K562 (cell line): ENCODE data around the gene ADAMTS6. TPM values are rescaled to one million over a fixed set of nuclear protein-coding genes. Genes with fewer than 3 reads are reported as not detected.

Source experiments
- ARID2 ChIP-seq: fragments of 450-650 bp; IDR thresholded peaks from 2 replicates; pipeline ENCODE4 v1.6.1; 2017; ENCODE audit warnings: antibody characterized with exemption, mild to moderate bottlenecking
- BHLHE40 ChIP-seq: IDR thresholded peaks from 2 replicates; pipeline ENCODE4 v1.6.1; 2011; ENCODE audit warnings: low read length, improper control_type of control experiment
- ERF ChIP-seq: fragments of 450-650 bp; formaldehyde crosslinking; IDR thresholded peaks from 2 replicates; pipeline ENCODE4 v1.4.0; 2020; ENCODE audit warnings: mild to moderate bottlenecking, mixed read lengths
- HNRNPUL1 ChIP-seq: fragments of 200-400 bp; formaldehyde crosslinking; IDR thresholded peaks from 2 replicates; pipeline ENCODE4 v1.6.1; 2017; ENCODE audit warnings: low read length
- IRF9 ChIP-seq: fragments of 450-650 bp; IDR thresholded peaks from 2 replicates; pipeline ENCODE4 v1.6.1; 2016; ENCODE audit warnings: missing biosample characterization, missing genetic modification characterization
- NFXL1 ChIP-seq: fragments of 450-650 bp; formaldehyde crosslinking; IDR thresholded peaks from 2 replicates; pipeline ENCODE4 v1.4.0; 2021; ENCODE audit warnings: mild to moderate bottlenecking
- PRMT5 ChIP-seq: sonication (generic); formaldehyde crosslinking; IDR thresholded peaks from 2 replicates; pipeline ENCODE4 v1.5.0; 2020; ENCODE audit warnings: missing genetic modification reagents
- RAD21 ChIP-seq, 2 experiments: fragments of 250-450 bp in 1 of 2; fragments of 450-650 bp in 1 of 2; sonication (Bioruptor Pico) in 1 of 2; formaldehyde crosslinking in 1 of 2; IDR thresholded peaks in 1 of 2; conservative IDR thresholded peaks in 1 of 2; 2 replicates each; pipeline versions ENCODE4 v1.4.0 to v1.8.0; 2020 to 2022; ENCODE audit warnings: mild to moderate bottlenecking in 2 of 2, moderate library complexity in 1 of 2
- RCOR1 ChIP-seq, 2 experiments: IDR thresholded peaks; 2 replicates each; pipeline ENCODE4 v1.6.1; 2012; ENCODE audit warnings: low read depth in 2 of 2, low read length in 2 of 2, borderline replicate concordance in 1 of 2, improper control_type of control experiment in 1 of 2
- SMAD2 ChIP-seq: fragments of 150-350 bp; IDR thresholded peaks from 2 replicates; pipeline ENCODE4 v1.6.1; 2014; ENCODE audit warnings: low read depth, mild to moderate bottlenecking, low read length
- SMAD3 ChIP-seq: fragments of 450-650 bp; formaldehyde crosslinking; conservative IDR thresholded peaks from 2 replicates; pipeline ENCODE4 v1.4.0; 2020; ENCODE audit warnings: mild to moderate bottlenecking
- TEAD2 ChIP-seq: fragments of 450-650 bp; IDR thresholded peaks from 2 replicates; pipeline ENCODE4 v1.6.1; 2016; ENCODE audit warnings: missing genetic modification characterization, control low read depth, missing compliant biosample characterization
- WHSC1 ChIP-seq: IDR thresholded peaks from one replicate; pipeline ENCODE4 v1.6.1; 2012; ENCODE audit warnings: low read length, control low read depth, inconsistent platforms
- ZBED1 ChIP-seq: IDR thresholded peaks from 2 replicates; pipeline ENCODE4 v1.6.1; 2014
- ZBTB9 ChIP-seq: fragments of 450-650 bp; formaldehyde crosslinking; IDR thresholded peaks from 2 replicates; pipeline ENCODE4 v1.4.0; 2020; ENCODE audit warnings: mild to moderate bottlenecking, moderate library complexity
- ZNF311 ChIP-seq: fragments of 250-450 bp; sonication (Bioruptor Pico); IDR thresholded peaks from 2 replicates; pipeline ENCODE4 v1.4.0; 2020; ENCODE audit warnings: mild to moderate bottlenecking, moderate library complexity
- ZNF347 ChIP-seq: fragments of 450-650 bp; formaldehyde crosslinking; IDR thresholded peaks from 2 replicates; pipeline ENCODE4 v1.4.0; 2020; ENCODE audit warnings: low read depth, mild to moderate bottlenecking, moderate library complexity
- ZNF41 ChIP-seq: fragments of 250-450 bp; sonication (Bioruptor Pico); conservative IDR thresholded peaks from 2 replicates; pipeline ENCODE4 v1.4.0; 2020; ENCODE audit warnings: mild to moderate bottlenecking
- ZNF431 ChIP-seq: sonication (generic); formaldehyde crosslinking; IDR thresholded peaks from 2 replicates; pipeline ENCODE4 v1.8.0; 2022; ENCODE audit warnings: mild to moderate bottlenecking, missing genetic modification reagents
- polyA plus RNA-seq, 8 experiments: library from polyadenylated mRNA; depleted of rRNA in 4 of 8; stranded (reverse) in 5 of 8; unstranded in 3 of 8; fragments of >200 nt; fragmentation: Nextera tagmentation in 2 of 8; fragmentation: Illumina TruSeq in 1 of 8; extraction: Ambion mirVana in 2 of 8; extraction: Trizol in 1 of 8; gene quantifications; 2 replicates each; pipeline versions ENCODE4 v1.2.1 to v1.2.3, GENCODE V29; 2011 to 2014; ENCODE audit warnings: inconsistent platforms in 1 of 8, missing spikeins in 1 of 8
- total RNA-seq, 7 experiments: library from RNA; depleted of rRNA in 6 of 7; stranded (reverse); fragments of >200 nt in 6 of 7; fragmentation: Illumina TruSeq in 2 of 7; extraction: Trizol in 2 of 7; gene quantifications; 2 replicates each; pipeline versions ENCODE4 v1.2.1 to v1.2.3, GENCODE V29; 2011 to 2021; ENCODE audit warnings: low replicate concordance in 1 of 7
- TF ChIP-seq, protein P1 (sequence below): fragments of 250-450 bp; sonication (Bioruptor Pico); IDR thresholded peaks from 2 replicates; pipeline ENCODE4 v1.8.0; 2022; ENCODE audit warnings: moderate library complexity, mild to moderate bottlenecking, inconsistent platforms
- TF ChIP-seq, protein P2 (sequence below): fragments of 250-450 bp; sonication (Bioruptor Pico); IDR thresholded peaks from 2 replicates; pipeline ENCODE4 v1.6.1; 2021; ENCODE audit warnings: mild to moderate bottlenecking
- TF ChIP-seq, protein P3 (sequence below): sonication (generic); formaldehyde crosslinking; IDR thresholded peaks from 2 replicates; pipeline ENCODE4 v1.4.0; 2020; ENCODE audit warnings: mild to moderate bottlenecking, missing genetic modification reagents

The ADAMTS6 gene
- total and polyA plus RNA-seq, 9 of the 15 experiments (the other 6 are each of a cell fraction or from before 2014, with no cell fraction given), result 0.57 to 5.3 (median 1.5) TPM

GRCh38 chr5:65121880-65122436 lies 359.8 kb downstream of the ADAMTS6 start (continued):
- TF ChIP-seq, protein P1, sequence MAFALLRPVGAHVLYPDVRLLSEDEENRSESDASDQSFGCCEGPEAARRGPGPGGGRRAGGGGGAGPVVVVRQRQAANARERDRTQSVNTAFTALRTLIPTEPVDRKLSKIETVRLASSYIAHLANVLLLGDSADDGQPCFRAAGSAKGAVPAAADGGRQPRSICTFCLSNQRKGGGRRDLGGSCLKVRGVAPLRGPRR, result no peak
- TF ChIP-seq, protein P2, sequence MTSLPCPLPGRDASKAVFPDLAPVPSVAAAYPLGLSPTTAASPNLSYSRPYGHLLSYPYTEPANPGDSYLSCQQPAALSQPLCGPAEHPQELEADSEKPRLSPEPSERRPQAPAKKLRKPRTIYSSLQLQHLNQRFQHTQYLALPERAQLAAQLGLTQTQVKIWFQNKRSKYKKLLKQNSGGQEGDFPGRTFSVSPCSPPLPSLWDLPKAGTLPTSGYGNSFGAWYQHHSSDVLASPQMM (CRISPR knock-in tag), result no peak
- peak; percentile 43; the same call in 1 of the 2 replicates for TF ChIP-seq ZNF41 (CRISPR knock-in tag)
- no peak for TF ChIP-seq ZNF347 (CRISPR knock-in tag)
- TF ChIP-seq ERF (CRISPR knock-in tag), result 0 out of 2 replicates have a peak, but pooled peaks have one; percentile 75
- TF ChIP-seq, protein P3, sequence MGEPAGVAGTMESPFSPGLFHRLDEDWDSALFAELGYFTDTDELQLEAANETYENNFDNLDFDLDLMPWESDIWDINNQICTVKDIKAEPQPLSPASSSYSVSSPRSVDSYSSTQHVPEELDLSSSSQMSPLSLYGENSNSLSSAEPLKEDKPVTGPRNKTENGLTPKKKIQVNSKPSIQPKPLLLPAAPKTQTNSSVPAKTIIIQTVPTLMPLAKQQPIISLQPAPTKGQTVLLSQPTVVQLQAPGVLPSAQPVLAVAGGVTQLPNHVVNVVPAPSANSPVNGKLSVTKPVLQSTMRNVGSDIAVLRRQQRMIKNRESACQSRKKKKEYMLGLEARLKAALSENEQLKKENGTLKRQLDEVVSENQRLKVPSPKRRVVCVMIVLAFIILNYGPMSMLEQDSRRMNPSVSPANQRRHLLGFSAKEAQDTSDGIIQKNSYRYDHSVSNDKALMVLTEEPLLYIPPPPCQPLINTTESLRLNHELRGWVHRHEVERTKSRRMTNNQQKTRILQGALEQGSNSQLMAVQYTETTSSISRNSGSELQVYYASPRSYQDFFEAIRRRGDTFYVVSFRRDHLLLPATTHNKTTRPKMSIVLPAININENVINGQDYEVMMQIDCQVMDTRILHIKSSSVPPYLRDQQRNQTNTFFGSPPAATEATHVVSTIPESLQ (CRISPR knock-in tag), result no peak
- no peak for TF ChIP-seq ZBTB9 (CRISPR knock-in tag)
- TF ChIP-seq HNRNPUL1, result no peak
- no peak for TF ChIP-seq WHSC1
- peak; percentile 74; the same call in 1 of the 2 replicates for TF ChIP-seq PRMT5 (CRISPR knock-in tag)
- TF ChIP-seq TEAD2, result 0 out of 2 replicates have a peak, but pooled peaks have one; percentile 18
- peak in 1 of 2 experiments; percentile 39; a peak in 1 of 4 replicates for TF ChIP-seq RCOR1 (IDR thresholded peaks at IDR 0.05; ENCODE audit: borderline replicate concordance in 1 of 2, low read depth in 2 of 2, low read length in 2 of 2)
- no peak for TF ChIP-seq ZNF311 (CRISPR knock-in tag)
- no peak for TF ChIP-seq NFXL1 (CRISPR knock-in tag)
- TF ChIP-seq IRF9, result peak; percentile 80; the same call in 1 of the 2 replicates
- TF ChIP-seq SMAD2, result no peak
- TF ChIP-seq ARID2, result no peak
- peak; percentile 76; the same call in 1 of the 2 replicates for TF ChIP-seq ZNF431 (CRISPR knock-in tag)
- TF ChIP-seq ZBED1, result no peak
- TF ChIP-seq RAD21 (CRISPR knock-in tag; conservative IDR thresholded peaks at IDR 0.05 in 1 of 2, IDR thresholded peaks at IDR 0.05 in 1 of 2), result 0 out of 4 replicates have a peak, but pooled peaks of 1 of the 2 experiments have one; percentile 10
- TF ChIP-seq BHLHE40, result peak; percentile 84
- 0 out of 2 replicates have a peak, but pooled peaks have one; percentile 32 for TF ChIP-seq SMAD3
